IMR-90 (cell line): ENCODE data around the gene MGAT3.

Experiments used
- BHLHE40 ChIP-seq: fragments of 150-350 bp; IDR thresholded peaks from 2 replicates; pipeline ENCODE4 v1.6.1; 2016; ENCODE audit warnings: mild to moderate bottlenecking, low read depth, low read length
- CEBPB ChIP-seq: IDR thresholded peaks from 2 replicates; pipeline ENCODE4 v1.6.1; 2012; ENCODE audit warnings: low read depth, low read length, improper control_type of control experiment
- CHD1 ChIP-seq: IDR thresholded peaks from 2 replicates; pipeline ENCODE4 v1.6.1; 2012; ENCODE audit warnings: low read depth, low read length, improper control_type of control experiment
- CTCF ChIP-seq: conservative IDR thresholded peaks from 2 replicates; pipeline ENCODE4 v1.5.1; 2012; ENCODE audit warnings: mild to moderate bottlenecking, low read depth, low read length, improper control_type of control experiment
- MAZ ChIP-seq: IDR thresholded peaks from 2 replicates; pipeline ENCODE4 v1.6.1; 2012; ENCODE audit warnings: low read depth, mild to moderate bottlenecking, low read length, improper control_type of control experiment, moderate library complexity, borderline replicate concordance
- MXI1 ChIP-seq: IDR thresholded peaks from 2 replicates; pipeline ENCODE4 v1.6.1; 2012; ENCODE audit warnings: low read depth, mild to moderate bottlenecking, low read length, moderate library complexity, borderline replicate concordance
- POLR2A ChIP-seq: IDR thresholded peaks from 2 replicates; pipeline ENCODE4 v1.6.1; 2012; ENCODE audit warnings: mild to moderate bottlenecking, low read depth, low read length
- RAD21 ChIP-seq: IDR thresholded peaks from 2 replicates; pipeline ENCODE4 v1.6.1; 2012; ENCODE audit warnings: low read length, improper control_type of control experiment
- RFX5 ChIP-seq: IDR thresholded peaks from 2 replicates; pipeline ENCODE4 v1.8.0; 2012; ENCODE audit warnings: low read depth, mild to moderate bottlenecking, low read length, moderate library complexity
- SMC3 ChIP-seq: fragments of 150-350 bp; IDR thresholded peaks from 2 replicates; pipeline ENCODE4 v1.6.1; 2016; ENCODE audit warnings: low read depth, mild to moderate bottlenecking, antibody characterized with exemption, low read length, moderate library complexity
- TF ChIP-seq, protein P1 (sequence below): fragments of 150-350 bp; IDR thresholded peaks from 2 replicates; pipeline ENCODE4 v1.6.1; 2017; ENCODE audit warnings: mild to moderate bottlenecking, antibody characterized with exemption, low read length, low read depth
- TF ChIP-seq, protein P2 (sequence below): fragments of 150-350 bp; IDR thresholded peaks from 2 replicates; pipeline ENCODE4 v1.6.1; 2016; ENCODE audit warnings: low read depth, mild to moderate bottlenecking, low read length, moderate library complexity, borderline replicate concordance

DNA sequence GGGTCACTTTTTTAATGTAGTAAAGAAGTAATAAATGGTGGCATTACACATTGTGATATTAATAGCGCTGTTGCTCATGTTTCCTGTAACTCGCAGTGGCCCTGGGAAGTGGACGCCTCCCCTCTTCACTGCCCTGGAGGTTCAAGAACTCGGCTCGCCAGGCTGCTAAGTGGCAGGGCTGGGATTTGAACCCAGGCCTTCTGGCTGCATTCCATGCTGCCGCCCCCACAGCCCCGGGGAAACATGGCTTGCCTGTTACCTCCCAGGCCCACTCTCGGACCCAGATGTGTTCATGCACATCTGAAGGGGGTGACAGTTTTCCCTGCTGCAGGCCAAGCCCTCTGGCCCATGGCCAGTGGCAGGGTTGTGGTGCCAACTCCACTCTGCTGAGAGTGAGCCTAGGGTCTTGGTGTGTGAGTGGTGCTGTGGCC, 25.0 kb upstream of the MGAT3 start:
- no peak for TF ChIP-seq RFX5
- no peak for TF ChIP-seq BHLHE40
- TF ChIP-seq CTCF, result no peak
- no peak for TF ChIP-seq SMC3
- TF ChIP-seq POLR2A, result no peak
- no peak for TF ChIP-seq CEBPB
- no peak for TF ChIP-seq RAD21
- TF ChIP-seq, protein P1, sequence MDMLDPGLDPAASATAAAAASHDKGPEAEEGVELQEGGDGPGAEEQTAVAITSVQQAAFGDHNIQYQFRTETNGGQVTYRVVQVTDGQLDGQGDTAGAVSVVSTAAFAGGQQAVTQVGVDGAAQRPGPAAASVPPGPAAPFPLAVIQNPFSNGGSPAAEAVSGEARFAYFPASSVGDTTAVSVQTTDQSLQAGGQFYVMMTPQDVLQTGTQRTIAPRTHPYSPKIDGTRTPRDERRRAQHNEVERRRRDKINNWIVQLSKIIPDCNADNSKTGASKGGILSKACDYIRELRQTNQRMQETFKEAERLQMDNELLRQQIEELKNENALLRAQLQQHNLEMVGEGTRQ, result no peak
- TF ChIP-seq, protein P2, sequence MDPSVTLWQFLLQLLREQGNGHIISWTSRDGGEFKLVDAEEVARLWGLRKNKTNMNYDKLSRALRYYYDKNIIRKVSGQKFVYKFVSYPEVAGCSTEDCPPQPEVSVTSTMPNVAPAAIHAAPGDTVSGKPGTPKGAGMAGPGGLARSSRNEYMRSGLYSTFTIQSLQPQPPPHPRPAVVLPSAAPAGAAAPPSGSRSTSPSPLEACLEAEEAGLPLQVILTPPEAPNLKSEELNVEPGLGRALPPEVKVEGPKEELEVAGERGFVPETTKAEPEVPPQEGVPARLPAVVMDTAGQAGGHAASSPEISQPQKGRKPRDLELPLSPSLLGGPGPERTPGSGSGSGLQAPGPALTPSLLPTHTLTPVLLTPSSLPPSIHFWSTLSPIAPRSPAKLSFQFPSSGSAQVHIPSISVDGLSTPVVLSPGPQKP, result no peak
- no peak for TF ChIP-seq MAZ
- no peak for TF ChIP-seq CHD1
- no peak for TF ChIP-seq MXI1
